H1 (cell line): ENCODE data around the gene ZSCAN12. TPM values are rescaled to one million over a fixed set of nuclear protein-coding genes. Genes with fewer than 3 reads are reported as not detected.

Source experiments
- CTCF ChIA-PET: fragments of 300-600 bp; sonication (Branson Sonifier 250); formaldehyde crosslinking; loops from one replicate; lab custom pipeline; 2021; ENCODE audit not compliant: partially characterized antibody; lab: Charles Lee
- POLR2A ChIA-PET: fragments of 300-600 bp; sonication (Branson Sonifier 250); formaldehyde crosslinking; loops from one replicate; lab custom pipeline; 2021; ENCODE audit warnings: inconsistent platforms; ENCODE audit not compliant: partially characterized antibody; lab: Charles Lee
- DNase-seq, 2 experiments: peaks; one replicate each; pipeline versions ENCODE4 v3.0.0 to v3.0.0-alpha.2; 2010 to 2022; ENCODE audit warnings: low spot score in 2 of 2, low read depth in 1 of 2, mixed read lengths in 1 of 2
- FAIRE-seq: peaks from 2 replicates; lab custom pipeline; 2011; peaks lifted over from hg19 to GRCh38; lab: Jason Lieb, UNC
- H2AFZ ChIP-seq: 2 replicates; pipeline ENCODE4 v1.8.1; 2012; ENCODE audit warnings: low read length, inconsistent platforms
- H2AK5ac ChIP-seq: 2 replicates; pipeline ENCODE4 v1.6.1; 2013; ENCODE audit warnings: low read depth, low read length
- H2BK120ac ChIP-seq: replicated peaks from 2 replicates; pipeline ENCODE3; 2013; ENCODE audit warnings: low read depth, low read length, inconsistent platforms
- H2BK12ac ChIP-seq: 2 replicates; pipeline ENCODE4 v1.6.1; 2013; ENCODE audit warnings: low read depth, low read length
- H2BK15ac ChIP-seq: 2 replicates; pipeline ENCODE4 v1.6.1; 2013; ENCODE audit warnings: low read length
- H2BK20ac ChIP-seq: 2 replicates; pipeline ENCODE4 v1.6.1; 2013; ENCODE audit warnings: low read length
- H2BK5ac ChIP-seq: 2 replicates; pipeline ENCODE4 v1.6.1; 2013; ENCODE audit warnings: low read depth, low read length
- H3K14ac ChIP-seq: 2 replicates; pipeline ENCODE4 v1.6.1; 2013; ENCODE audit warnings: inconsistent platforms; ENCODE audit not compliant: insufficient read length
- H3K18ac ChIP-seq: 2 replicates; pipeline ENCODE4 v1.6.1; 2013; ENCODE audit warnings: low read length; ENCODE audit errors: extremely low read depth
- H3K23ac ChIP-seq: 2 replicates; pipeline ENCODE4 v1.6.1; 2013; ENCODE audit warnings: inconsistent platforms; ENCODE audit not compliant: insufficient read length
- H3K23me2 ChIP-seq: 2 replicates; pipeline ENCODE4 v1.6.1; 2013; ENCODE audit warnings: low read depth, low read length
- H3K27ac ChIP-seq: 2 replicates; pipeline ENCODE4 v1.6.1; 2011; ENCODE audit warnings: low read depth, low read length, inconsistent platforms
- H3K27me3 ChIP-seq, 4 experiments: replicated peaks in 1 of 4; 1 replicate in 1 of 4; 2 replicates in 3 of 4; pipeline versions ENCODE4 v1.6.1 to v1.8.1; 2011 to 2013; ENCODE audit warnings: low read length in 3 of 4, mild to moderate bottlenecking in 3 of 4, inconsistent platforms in 2 of 4, mixed read lengths in 2 of 4, moderate library complexity in 1 of 4; ENCODE audit not compliant: control insufficient read depth in 3 of 4, insufficient read depth in 3 of 4; ENCODE audit errors: extremely low read depth in 1 of 4
- H3K36me3 ChIP-seq, 4 experiments: 2 replicates each; pipeline versions ENCODE4 v1.6.1 to v1.8.1; 2011 to 2013; ENCODE audit warnings: mild to moderate bottlenecking in 4 of 4, low read length in 3 of 4, moderate library complexity in 2 of 4, control low read depth in 1 of 4, inconsistent platforms in 1 of 4; ENCODE audit not compliant: insufficient read depth in 4 of 4, control insufficient read depth in 2 of 4
- H3K4ac ChIP-seq: replicated peaks from 2 replicates; pipeline ENCODE3; 2013; ENCODE audit warnings: low read length, low read depth, mixed read lengths, inconsistent platforms; ENCODE audit not compliant: insufficient read length
- H3K4me1 ChIP-seq, 4 experiments: replicated peaks in 1 of 4; 1 replicate in 1 of 4; 2 replicates in 3 of 4; pipeline versions ENCODE4 v1.6.1 to v1.8.1; 2011 to 2013; ENCODE audit warnings: low read length in 3 of 4, inconsistent platforms in 2 of 4, mixed read lengths in 1 of 4; ENCODE audit not compliant: insufficient read depth in 4 of 4, control insufficient read depth in 3 of 4
- H3K4me2 ChIP-seq, 2 experiments: 2 replicates each; pipeline versions ENCODE4 v1.6.1 to v1.8.1; 2011 to 2013; ENCODE audit warnings: low read depth in 2 of 2, low read length in 2 of 2, control low read depth in 1 of 2, inconsistent platforms in 1 of 2, mild to moderate bottlenecking in 1 of 2; ENCODE audit not compliant: insufficient read depth in 1 of 2
- H3K4me3 ChIP-seq, 4 experiments: fragments of 200-600, 300-600 bp in 1 of 4; sonication (generic), shearing (Covaris generic), sonication (Bioruptor Twin) in 1 of 4; 2 replicates each; pipeline versions ENCODE4 v1.5.1 to v1.8.1; 2011 to 2016; ENCODE audit warnings: low read length in 4 of 4, low read depth in 3 of 4, control low read depth in 2 of 4, inconsistent platforms in 2 of 4, mild to moderate bottlenecking in 2 of 4, mixed read lengths in 1 of 4, moderate library complexity in 1 of 4; ENCODE audit not compliant: insufficient read depth in 2 of 4; ENCODE audit errors: extremely low read depth in 1 of 4
- H3K56ac ChIP-seq: replicated peaks from 2 replicates; pipeline ENCODE3; 2013; ENCODE audit warnings: low read depth, mild to moderate bottlenecking, mixed read lengths, low read length, inconsistent platforms; ENCODE audit not compliant: insufficient read length
- H3K79me1 ChIP-seq: 2 replicates; pipeline ENCODE4 v1.6.1; 2013; ENCODE audit warnings: low read depth, low read length, control low read depth
- H3K79me2 ChIP-seq, 2 experiments: 2 replicates each; pipeline versions ENCODE4 v1.6.1 to v1.8.1; 2012 to 2013; ENCODE audit warnings: low read length in 2 of 2, mild to moderate bottlenecking in 2 of 2, inconsistent platforms in 1 of 2; ENCODE audit not compliant: insufficient read depth in 2 of 2, control insufficient read depth in 1 of 2
- H3K9ac ChIP-seq, 4 experiments: replicated peaks in 1 of 4; 1 replicate in 1 of 4; 2 replicates in 3 of 4; pipeline versions ENCODE4 v1.6.1 to v1.8.1; 2011 to 2013; ENCODE audit warnings: low read depth in 3 of 4, low read length in 3 of 4, control low read depth in 2 of 4, mild to moderate bottlenecking in 2 of 4, moderate library complexity in 2 of 4, inconsistent platforms in 1 of 4; ENCODE audit errors: extremely low read depth in 1 of 4
- H3K9me3 ChIP-seq, 2 experiments: 2 replicates each; pipeline versions ENCODE4 v1.6.1 to v1.8.1; 2012 to 2013; ENCODE audit warnings: mild to moderate bottlenecking in 2 of 2, moderate library complexity in 2 of 2, control low read depth in 1 of 2, inconsistent platforms in 1 of 2, low read depth in 1 of 2, low read length in 1 of 2, mixed read lengths in 1 of 2; ENCODE audit not compliant: insufficient read depth in 2 of 2
- H4K20me1 ChIP-seq, 2 experiments: replicated peaks in 1 of 2; 2 replicates each; pipeline versions ENCODE3 to v1.8.1; 2011 to 2013; ENCODE audit warnings: inconsistent platforms in 2 of 2, low read length in 2 of 2, mild to moderate bottlenecking in 1 of 2; ENCODE audit not compliant: insufficient read depth in 2 of 2, control insufficient read depth in 1 of 2
- H4K5ac ChIP-seq: 2 replicates; pipeline ENCODE4 v1.6.1; 2013; ENCODE audit warnings: low read length, low read depth, mixed read lengths, inconsistent platforms; ENCODE audit not compliant: insufficient read length
- H4K8ac ChIP-seq: 2 replicates; pipeline ENCODE4 v1.8.0; 2013; ENCODE audit warnings: mild to moderate bottlenecking, moderate library complexity, low read length, inconsistent platforms; ENCODE audit not compliant: insufficient read depth; ENCODE audit errors: extremely low read depth
- H4K91ac ChIP-seq: replicated peaks from 2 replicates; pipeline ENCODE3; 2013; ENCODE audit warnings: low read length, mixed read lengths, inconsistent platforms; ENCODE audit not compliant: insufficient read length
- ATF3 ChIP-seq: IDR thresholded peaks from 2 replicates; pipeline ENCODE4 v1.6.1; 2011; ENCODE audit warnings: low read depth, mild to moderate bottlenecking, low read length; ENCODE audit not compliant: insufficient read depth
- FOSL1 ChIP-seq: IDR thresholded peaks from 2 replicates; pipeline ENCODE4 v1.6.1; 2011; ENCODE audit warnings: mild to moderate bottlenecking, low read depth, low read length, moderate library complexity; ENCODE audit not compliant: insufficient read depth
- JUN ChIP-seq: IDR thresholded peaks from 2 replicates; pipeline ENCODE4 v1.6.1; 2011; ENCODE audit warnings: low read depth, mild to moderate bottlenecking, improper control_type of control experiment, low read length
- MAFK ChIP-seq: IDR thresholded peaks from 2 replicates; pipeline ENCODE4 v1.6.1; 2012; ENCODE audit warnings: low read depth, mild to moderate bottlenecking, improper control_type of control experiment, low read length
- RAD21 ChIP-seq, 2 experiments: IDR thresholded peaks in 1 of 2; conservative IDR thresholded peaks in 1 of 2; 2 replicates each; pipeline ENCODE4 v1.6.1; 2011; ENCODE audit warnings: low read depth in 2 of 2, low read length in 2 of 2, improper control_type of control experiment in 1 of 2, inconsistent platforms in 1 of 2, mild to moderate bottlenecking in 1 of 2, moderate library complexity in 1 of 2
- SP2 ChIP-seq: IDR thresholded peaks from 2 replicates; pipeline ENCODE4 v1.6.1; 2012; ENCODE audit warnings: mild to moderate bottlenecking, low read length, inconsistent platforms
- TAF1 ChIP-seq: IDR thresholded peaks from 2 replicates; pipeline ENCODE4 v1.6.1; 2011; ENCODE audit warnings: mild to moderate bottlenecking, low read depth, low read length
- TAF7 ChIP-seq: optimal IDR thresholded peaks from 2 replicates; pipeline ENCODE3; 2011; ENCODE audit warnings: low read depth, mild to moderate bottlenecking, inconsistent platforms, low read length, moderate library complexity, borderline replicate concordance
- USF2 ChIP-seq: IDR thresholded peaks from 2 replicates; pipeline ENCODE4 v1.6.1; 2011; ENCODE audit warnings: low read length, improper control_type of control experiment
- ZNF274 ChIP-seq: IDR thresholded peaks from 2 replicates; pipeline ENCODE4 v1.7.0; 2012; ENCODE audit warnings: low read length, borderline replicate concordance; ENCODE audit errors: extremely low read depth
- WGBS, 2 experiments: shearing (Covaris generic) in 1 of 2; methylation state at CpG; one replicate each; pipeline versions ENCODE4 v1.1.6 to v1.1.7; 2013 to 2015; ENCODE audit warnings: low lambda C conversion rate in 2 of 2, mixed read lengths in 2 of 2, inconsistent platforms in 1 of 2, low coverage in 1 of 2, missing lambda C conversion rate in 1 of 2; ENCODE audit not compliant: insufficient replicate concordance in 2 of 2, insufficient coverage in 1 of 2, insufficient read length in 1 of 2; ENCODE audit errors: extremely low coverage in 1 of 2, missing lambda C conversion rate in 1 of 2; 5-methylcytosine and 5-hydroxymethylcytosine counted together
- polyA plus RNA-seq, 7 experiments: library from polyadenylated mRNA; depleted of rRNA in 3 of 7; stranded (reverse) in 5 of 7; unstranded in 2 of 7; fragments of >200 nt in 5 of 7; fragments of 200-250 nt in 2 of 7; gene quantifications; 1 replicate in 5 of 7; 2 replicates in 1 of 7; 4 replicates in 1 of 7; pipeline versions ENCODE4 v1.2.1 to v1.2.3, GENCODE V29; 2011 to 2013; ENCODE audit warnings: missing spikeins in 2 of 7, mixed read lengths in 2 of 7
- total RNA-seq: library from RNA; stranded (reverse); fragmentation: NEBNext Ultra II Directional; extraction: Animal tissue kit (Norgen Biotek cat#: 25700); gene quantifications from 2 replicates; pipeline ENCODE4 v1.2.1, GENCODE V29; 2021
- TF ChIP-seq, protein P1 (sequence below): IDR thresholded peaks from 2 replicates; pipeline ENCODE4 v1.6.1; 2012; ENCODE audit warnings: inconsistent platforms

ZSCAN12 gene
- total and polyA plus RNA-seq, 2 of the 8 experiments (the other 6 are each of a cell fraction or from before 2014, with no cell fraction given) = 2.2 to 9.6 TPM

- Histone ChIP-seq H2AFZ (no peak overlapping the region), H3K23me2 (no peaks in the 10 kb centered on the region; the same call in 1 of the 2 replicates), H3K56ac (no peak overlapping the region), H3K36me3 (no peaks in the 10 kb centered on the region), H3K79me2 (peaks cover 0 to 2% of the 10 kb centered on the region in 2 experiments; a peak in 2 of 4 replicates), H3K14ac (no peak overlapping the region), H3K27me3 (peaks cover 0 to 1% (median 0%) of the 10 kb centered on the region in 4 experiments; a peak in 1 of 7 replicates), H4K91ac (no peak overlapping the region), H3K4me2 (no peak overlapping the region), H3K18ac (no peak overlapping the region), H4K8ac (no peak overlapping the region), H3K9me3 (no peaks in the 10 kb centered on the region), H3K9ac (no peak overlapping the region), H3K4me3 (no peak overlapping the region), H3K23ac (no peak overlapping the region), H2BK20ac (no peak overlapping the region), H2BK5ac (no peak overlapping the region), H3K79me1 (no peaks in the 10 kb centered on the region), H2BK120ac (no peak overlapping the region), H3K27ac (no peak overlapping the region), H2AK5ac (no peak overlapping the region), H4K20me1 (no peaks in the 10 kb centered on the region), H3K4ac (no peak overlapping the region), H2BK15ac (no peak overlapping the region), H2BK12ac (no peak overlapping the region), H3K4me1 (no peaks in the 10 kb centered on the region), H4K5ac (no peak overlapping the region)
- no peak for DNase-seq
- POLR2A ChIA-PET = interaction anchor here (1.0 to 5.0 kb wide), 2 partner anchors 9 to 228 kb away, joined by 4 to 24 read pairs; partner anchors contain the start of gene ZSCAN31
- no peak for FAIRE-seq
- WGBS, 2 experiments = 85% methylated on average over 1 of the region's 1 CpG; no CpG with 5 or more reads in 1 of the 2 experiments
- CTCF ChIA-PET = interaction anchor here (0.7 to 1.8 kb wide), 5 partner anchors 9 to 93 kb away, joined by 4 to 6 read pairs (median 4); partner anchors contain the start of genes ZKSCAN4 and ZSCAN31
- TF ChIP-seq, protein P1, sequence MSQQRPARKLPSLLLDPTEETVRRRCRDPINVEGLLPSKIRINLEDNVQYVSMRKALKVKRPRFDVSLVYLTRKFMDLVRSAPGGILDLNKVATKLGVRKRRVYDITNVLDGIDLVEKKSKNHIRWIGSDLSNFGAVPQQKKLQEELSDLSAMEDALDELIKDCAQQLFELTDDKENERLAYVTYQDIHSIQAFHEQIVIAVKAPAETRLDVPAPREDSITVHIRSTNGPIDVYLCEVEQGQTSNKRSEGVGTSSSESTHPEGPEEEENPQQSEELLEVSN = no peak
- TF ChIP-seq TAF1 = no peak
- TF ChIP-seq ATF3 = no peak
- TF ChIP-seq ZNF274 = no peak
- no peak for TF ChIP-seq RAD21 (IDR thresholded peaks at IDR 0.05 in 1 of 2, conservative IDR thresholded peaks at IDR 0.05 in 1 of 2; ENCODE audit: low read depth in 2 of 2, low read length in 2 of 2)
- no peak for TF ChIP-seq SP2
- TF ChIP-seq TAF7 = no peak
- no peak for TF ChIP-seq JUN
- no peak for TF ChIP-seq FOSL1
- no peak for TF ChIP-seq MAFK
- no peak for TF ChIP-seq USF2
These were observed 54.3 kb downstream of the ZSCAN12 start for GRCh38 chr6:28345201-28345600.
